ENCODE data around the gene PSMD6.

DNA sequence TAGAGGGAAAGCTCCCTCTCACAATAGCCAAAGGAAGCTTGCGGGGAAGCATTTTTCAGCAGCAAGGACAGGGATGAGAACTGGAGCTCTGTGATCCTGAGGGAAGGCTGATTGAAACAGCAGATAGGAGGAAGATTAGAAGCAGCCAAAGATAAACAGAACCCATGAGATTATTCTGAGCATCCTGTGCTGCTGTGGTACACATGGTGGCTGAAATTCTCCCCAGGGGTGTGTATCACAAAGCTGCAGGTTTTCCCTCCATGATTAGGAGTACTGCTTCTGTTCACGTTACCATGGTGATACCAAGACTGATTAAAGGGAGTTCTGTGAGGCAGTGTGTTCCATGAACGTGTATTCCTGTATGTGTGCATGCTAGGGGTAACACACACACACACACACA is 30.3 kb upstream of the PSMD6 start:
- no peak for TF ChIP-seq POLR2A (IDR thresholded peaks at IDR 0.05)
- no peak for TF ChIP-seq CTCF (IDR thresholded peaks at IDR 0.05 in 8 of 11, conservative IDR thresholded peaks at IDR 0.05 in 3 of 11)

Measured in spleen (tissue), 7 donors.